ENCODE measurements around the gene PDP2.

The PDP2 gene

GRCh38 chr16:66871840-66872239, 8.5 kb upstream of the PDP2 start:
- H3K4me3 ChIP-seq (ENCODE audit: low read length in 2 of 2) = no peak overlapping the region
- no peaks in the 10 kb centered on the region for H3K9me3 ChIP-seq (ENCODE audit: control insufficient read depth in 2 of 2, low read length in 2 of 2)
- H3K9ac ChIP-seq (ENCODE audit: low read length in 2 of 2) = no peak overlapping the region
- H3K4me1 ChIP-seq (ENCODE audit: control insufficient read depth, insufficient read depth, low read length) = peaks cover 6% of the 10 kb centered on the region
- H3K36me3 ChIP-seq (ENCODE audit: control insufficient read depth in 2 of 2, insufficient read depth in 2 of 2, low read length in 2 of 2) = no peaks in the 10 kb centered on the region
- H3K27me3 ChIP-seq (ENCODE audit: control insufficient read depth in 1 of 2, insufficient read depth in 2 of 2, low read length in 2 of 2) = peaks cover 0 to 2% of the 10 kb centered on the region in 2 donors
- no peak overlapping the region for H3K27ac ChIP-seq (ENCODE audit: low read length)

- peaks cover 6% of the 10 kb centered on the region for H3K4me1 ChIP-seq (ENCODE audit: control insufficient read depth, insufficient read depth, low read length)
- peak overlapping the region; percentile 29 to 36 for H3K9ac ChIP-seq (ENCODE audit: low read length in 2 of 2)
- H3K27ac ChIP-seq (ENCODE audit: low read length) = no peak overlapping the region
- peak overlapping the region; percentile 45 to 72 for H3K4me3 ChIP-seq (ENCODE audit: low read length in 2 of 2)
- no peaks in the 10 kb centered on the region for H3K9me3 ChIP-seq (ENCODE audit: control insufficient read depth in 2 of 2, low read length in 2 of 2)
- H3K27me3 ChIP-seq (ENCODE audit: control insufficient read depth in 1 of 2, insufficient read depth in 2 of 2, low read length in 2 of 2) = peaks cover 0 to 2% of the 10 kb centered on the region in 2 donors
- no peaks in the 10 kb centered on the region for H3K36me3 ChIP-seq (ENCODE audit: control insufficient read depth in 2 of 2, insufficient read depth in 2 of 2, low read length in 2 of 2)
Observed at GRCh38 chr16:66872559-66872942, 7.8 kb upstream of the PDP2 start.

GRCh38 chr16:66872943-66873684, 7.2 kb upstream of the PDP2 start:
- Histone ChIP-seq H3K4me1 (ENCODE audit: control insufficient read depth, insufficient read depth, low read length) (peaks cover 6% of the 10 kb centered on the region), H3K27ac (ENCODE audit: low read length) (no peak overlapping the region), H3K36me3 (ENCODE audit: control insufficient read depth in 2 of 2, insufficient read depth in 2 of 2, low read length in 2 of 2) (no peaks in the 10 kb centered on the region), H3K4me3 (ENCODE audit: low read length in 2 of 2) (peak overlapping the region; percentile 45 to 72), H3K27me3 (ENCODE audit: control insufficient read depth in 1 of 2, insufficient read depth in 2 of 2, low read length in 2 of 2) (peaks cover 0 to 2% of the 10 kb centered on the region in 2 donors), H3K9ac (ENCODE audit: low read length in 2 of 2) (peak overlapping the region; percentile 36 to 64), H3K9me3 (ENCODE audit: control insufficient read depth in 2 of 2, low read length in 2 of 2) (no peaks in the 10 kb centered on the region)

- H3K4me3 ChIP-seq (ENCODE audit: low read length in 2 of 2) = no peak overlapping the region
- H3K27ac ChIP-seq (ENCODE audit: low read length) = no peak overlapping the region
- no peaks in the 10 kb centered on the region for H3K9me3 ChIP-seq (ENCODE audit: control insufficient read depth in 2 of 2, low read length in 2 of 2)
- H3K36me3 ChIP-seq (ENCODE audit: control insufficient read depth in 2 of 2, insufficient read depth in 2 of 2, low read length in 2 of 2) = no peaks in the 10 kb centered on the region
- no peak overlapping the region for H3K9ac ChIP-seq (ENCODE audit: low read length in 2 of 2)
- H3K27me3 ChIP-seq (ENCODE audit: control insufficient read depth in 1 of 2, insufficient read depth in 2 of 2, low read length in 2 of 2) = peaks cover 0 to 2% of the 10 kb centered on the region in 2 donors
- peaks cover 6% of the 10 kb centered on the region for H3K4me1 ChIP-seq (ENCODE audit: control insufficient read depth, insufficient read depth, low read length)
Observed at GRCh38 chr16:66873685-66874055, 6.6 kb upstream of the PDP2 start.

GRCh38 chr16:66874079-66874775, 6.1 kb upstream of the PDP2 start:
- peaks cover 6% of the 10 kb centered on the region for H3K4me1 ChIP-seq (ENCODE audit: control insufficient read depth, insufficient read depth, low read length)
- H3K9ac ChIP-seq (ENCODE audit: low read length in 2 of 2) = no peak overlapping the region
- H3K27ac ChIP-seq (ENCODE audit: low read length) = no peak overlapping the region

GRCh38 chr16:66878067-66878466, 2.2 kb upstream of the PDP2 start:
- Histone ChIP-seq H3K4me1 (ENCODE audit: control insufficient read depth, insufficient read depth, low read length) (peaks cover 16% of the 10 kb centered on the region), H3K9ac (ENCODE audit: low read length in 2 of 2) (no peak overlapping the region), H3K36me3 (ENCODE audit: control insufficient read depth in 2 of 2, insufficient read depth in 2 of 2, low read length in 2 of 2) (no peaks in the 10 kb centered on the region), H3K27me3 (ENCODE audit: control insufficient read depth in 1 of 2, insufficient read depth in 2 of 2, low read length in 2 of 2) (no peaks in the 10 kb centered on the region), H3K9me3 (ENCODE audit: control insufficient read depth in 2 of 2, low read length in 2 of 2) (no peaks in the 10 kb centered on the region), H3K27ac (ENCODE audit: low read length) (no peak overlapping the region), H3K4me3 (ENCODE audit: low read length in 2 of 2) (no peak overlapping the region)

More at GRCh38 chr16:66874079-66874775, 6.1 kb upstream of the PDP2 start:
- no peak overlapping the region for H3K4me3 ChIP-seq (ENCODE audit: low read length in 2 of 2)
- no peaks in the 10 kb centered on the region for H3K36me3 ChIP-seq (ENCODE audit: control insufficient read depth in 2 of 2, insufficient read depth in 2 of 2, low read length in 2 of 2)
- H3K27me3 ChIP-seq (ENCODE audit: control insufficient read depth in 1 of 2, insufficient read depth in 2 of 2, low read length in 2 of 2) = peaks cover 0 to 2% of the 10 kb centered on the region in 2 donors
- H3K9me3 ChIP-seq (ENCODE audit: control insufficient read depth in 2 of 2, low read length in 2 of 2) = no peaks in the 10 kb centered on the region

- Histone ChIP-seq H3K27ac (ENCODE audit: low read length) (no peak overlapping the region), H3K4me3 (ENCODE audit: low read length in 2 of 2) (peak overlapping the region; percentile 82 to 91), H3K9ac (ENCODE audit: low read length in 2 of 2) (peak overlapping the region; percentile 75 to 81), H3K9me3 (ENCODE audit: control insufficient read depth in 2 of 2, low read length in 2 of 2) (no peaks in the 10 kb centered on the region), H3K36me3 (ENCODE audit: control insufficient read depth in 2 of 2, insufficient read depth in 2 of 2, low read length in 2 of 2) (peaks cover 13% of the 10 kb centered on the region in 2 donors), H3K4me1 (ENCODE audit: control insufficient read depth, insufficient read depth, low read length) (peaks cover 14% of the 10 kb centered on the region), H3K27me3 (ENCODE audit: control insufficient read depth in 1 of 2, insufficient read depth in 2 of 2, low read length in 2 of 2) (no peaks in the 10 kb centered on the region)
Observed at GRCh38 chr16:66881014-66881417, 701 bp downstream of the PDP2 start.

GRCh38 chr16:66881560-66881959, 1.2 kb downstream of the PDP2 start:
- peaks cover 14% of the 10 kb centered on the region for H3K4me1 ChIP-seq (ENCODE audit: control insufficient read depth, insufficient read depth, low read length)
- H3K9ac ChIP-seq (ENCODE audit: low read length in 2 of 2) = no peak overlapping the region
- no peaks in the 10 kb centered on the region for H3K9me3 ChIP-seq (ENCODE audit: control insufficient read depth in 2 of 2, low read length in 2 of 2)
- no peaks in the 10 kb centered on the region for H3K27me3 ChIP-seq (ENCODE audit: control insufficient read depth in 1 of 2, insufficient read depth in 2 of 2, low read length in 2 of 2)
- H3K36me3 ChIP-seq (ENCODE audit: control insufficient read depth in 2 of 2, insufficient read depth in 2 of 2, low read length in 2 of 2) = peaks cover 13 to 15% of the 10 kb centered on the region in 2 donors
- H3K27ac ChIP-seq (ENCODE audit: low read length) = no peak overlapping the region
- H3K4me3 ChIP-seq (ENCODE audit: low read length in 2 of 2) = peak overlapping the region in 1 of 2 donors; percentile 91

GRCh38 chr16:66881964-66882508, 1.7 kb downstream of the PDP2 start:
- H3K9ac ChIP-seq (ENCODE audit: low read length in 2 of 2) = no peak overlapping the region
- H3K4me3 ChIP-seq (ENCODE audit: low read length in 2 of 2) = no peak overlapping the region
- H3K36me3 ChIP-seq (ENCODE audit: control insufficient read depth in 2 of 2, insufficient read depth in 2 of 2, low read length in 2 of 2) = peaks cover 13 to 15% of the 10 kb centered on the region in 2 donors
- no peak overlapping the region for H3K27ac ChIP-seq (ENCODE audit: low read length)
- peaks cover 14% of the 10 kb centered on the region for H3K4me1 ChIP-seq (ENCODE audit: control insufficient read depth, insufficient read depth, low read length)
- H3K27me3 ChIP-seq (ENCODE audit: control insufficient read depth in 1 of 2, insufficient read depth in 2 of 2, low read length in 2 of 2) = no peaks in the 10 kb centered on the region
- no peaks in the 10 kb centered on the region for H3K9me3 ChIP-seq (ENCODE audit: control insufficient read depth in 2 of 2, low read length in 2 of 2)

- Histone ChIP-seq H3K4me3 (ENCODE audit: low read length in 2 of 2) (no peak overlapping the region), H3K9me3 (ENCODE audit: control insufficient read depth in 2 of 2, low read length in 2 of 2) (no peaks in the 10 kb centered on the region), H3K9ac (ENCODE audit: low read length in 2 of 2) (no peak overlapping the region), H3K4me1 (ENCODE audit: control insufficient read depth, insufficient read depth, low read length) (peaks cover 14% of the 10 kb centered on the region), H3K27ac (ENCODE audit: low read length) (no peak overlapping the region), H3K27me3 (ENCODE audit: control insufficient read depth in 1 of 2, insufficient read depth in 2 of 2, low read length in 2 of 2) (no peaks in the 10 kb centered on the region), H3K36me3 (ENCODE audit: control insufficient read depth in 2 of 2, insufficient read depth in 2 of 2, low read length in 2 of 2) (peaks cover 13 to 15% of the 10 kb centered on the region in 2 donors)
Observed at GRCh38 chr16:66882702-66883101, 2.4 kb downstream of the PDP2 start.
